Measurements from ENCODE around the gene VTI1B.

Gene VTI1B

GRCh38 chr14:67675219-67675582 is 769 bp upstream of the VTI1B start:
- DNase-seq, result no peak

DNA sequence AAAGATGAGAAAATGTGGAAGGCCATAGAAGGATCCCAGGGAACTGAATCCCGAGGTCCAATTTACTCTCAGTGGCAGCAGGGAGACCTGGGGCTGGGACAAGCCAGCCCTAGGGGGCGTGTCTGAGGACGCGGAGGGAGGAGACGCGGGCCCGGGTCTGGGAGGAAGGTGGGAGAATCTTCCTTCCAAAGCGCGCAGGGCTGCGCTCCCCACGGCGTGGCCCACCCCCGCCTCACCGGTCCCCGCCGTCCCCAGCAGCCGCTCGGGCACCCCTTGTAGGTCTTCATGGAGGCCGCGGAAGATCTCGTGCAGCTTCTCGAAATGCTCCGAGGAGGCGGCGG is 323 bp downstream of the VTI1B start:
- DNase-seq, result peak; percentile 55 to 71

DNA sequence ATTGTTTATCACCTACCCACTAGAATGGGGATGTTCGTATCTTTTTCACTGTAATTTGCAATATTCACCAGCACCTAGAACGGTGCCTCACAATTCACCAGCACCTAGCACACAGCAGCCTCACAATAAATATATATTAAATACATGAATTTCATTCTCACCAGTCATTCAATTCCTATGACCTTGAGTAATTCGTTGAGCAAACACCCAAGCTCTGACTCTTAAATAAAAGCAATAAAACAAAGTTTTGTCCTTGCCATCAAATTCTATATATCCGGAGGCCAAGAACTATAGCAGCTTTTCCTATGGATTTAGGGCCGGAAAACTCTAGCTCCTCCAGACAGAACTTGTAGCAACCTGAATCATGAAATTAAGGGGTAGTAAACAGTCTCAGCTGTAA is 981 bp downstream of the VTI1B start:
- DNase-seq, result no peak

GRCh38 chr14:67668559-67668958 is 5.9 kb downstream of the VTI1B start:
- DNase-seq, result no peak

- peak; percentile 52 to 58 for DNase-seq
Observed at GRCh38 chr14:67666750-67667449, 7.5 kb downstream of the VTI1B start.

DNA sequence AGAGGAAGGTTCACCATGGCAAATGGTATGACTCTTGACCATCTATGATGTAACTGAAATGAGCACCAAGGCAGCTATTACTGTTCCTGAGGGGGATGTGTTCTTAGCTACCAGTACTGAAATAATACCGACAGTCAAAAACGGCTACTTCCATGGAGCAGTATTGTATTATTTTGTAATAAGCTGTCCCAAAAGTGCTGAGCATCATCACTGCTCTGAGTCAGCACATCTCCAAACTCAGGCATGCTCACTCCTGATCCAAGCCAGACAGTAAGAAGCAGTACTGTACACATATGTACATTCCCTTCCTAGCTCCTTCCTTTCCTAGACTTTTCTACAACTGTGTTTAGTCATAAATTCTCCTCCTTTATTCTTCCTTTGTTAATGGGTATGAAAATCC is 8.6 kb downstream of the VTI1B start:
- DNase-seq, result peak; percentile 24 to 35

GRCh38 chr14:67663633-67664032 is 10.8 kb downstream of the VTI1B start:
- DNase-seq, result no peak

- DNase-seq, result no peak
Observed at GRCh38 chr14:67653651-67654280, 20.7 kb downstream of the VTI1B start.

- no peak for DNase-seq
Observed at GRCh38 chr14:67652189-67652588, 22.2 kb downstream of the VTI1B start.

GRCh38 chr14:67650694-67651093 is 23.7 kb downstream of the VTI1B start:
- DNase-seq, result no peak

GRCh38 chr14:67650151-67650550 is 24.3 kb downstream of the VTI1B start:
- no peak for DNase-seq

DNA sequence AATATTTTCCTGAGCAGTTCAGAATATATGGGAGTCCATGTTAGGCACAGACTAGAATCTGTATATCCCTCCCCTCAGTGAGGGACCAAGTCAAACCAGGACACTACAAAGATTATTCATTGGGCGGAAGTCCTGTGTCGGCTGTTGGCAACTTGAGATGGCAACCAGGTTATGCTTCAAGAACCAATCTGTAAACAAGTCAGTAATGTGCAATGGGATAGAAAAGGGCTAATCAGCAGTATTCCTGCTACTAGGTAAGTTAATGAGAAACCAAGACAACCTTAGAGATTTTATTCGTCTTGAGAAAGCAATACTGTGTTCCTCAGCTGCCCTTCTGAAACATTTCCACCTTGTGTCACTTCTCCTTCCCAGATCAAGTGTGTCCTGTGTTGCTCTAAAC is 28.3 kb downstream of the VTI1B start:
- peak in 1 of 2 donors; percentile 7 for DNase-seq

- DNase-seq, result no peak
Observed at GRCh38 chr14:67645414-67645813, 29.0 kb downstream of the VTI1B start.

DNA sequence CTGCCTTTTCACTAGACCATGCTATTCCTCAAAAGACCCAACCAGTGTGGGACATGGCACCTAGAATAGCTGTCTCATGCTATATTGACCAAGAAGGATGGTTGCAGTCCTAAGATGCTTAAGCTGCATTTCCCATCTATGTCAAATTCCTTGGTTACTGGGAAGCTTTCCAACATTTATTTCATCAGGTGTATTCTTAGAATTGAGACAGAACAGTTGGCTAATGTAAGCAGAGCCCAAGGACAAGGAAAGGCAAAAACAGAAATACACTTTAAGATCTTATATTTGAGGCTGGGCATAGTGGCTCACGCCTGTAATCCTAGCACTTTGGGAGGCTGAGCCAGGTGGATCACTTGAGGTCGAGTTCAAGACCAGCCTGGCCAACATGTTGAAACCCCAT is 30.0 kb downstream of the VTI1B start:
- no peak for DNase-seq

GRCh38 chr14:67643713-67644112 is 30.7 kb downstream of the VTI1B start:
- no peak for DNase-seq

DNA sequence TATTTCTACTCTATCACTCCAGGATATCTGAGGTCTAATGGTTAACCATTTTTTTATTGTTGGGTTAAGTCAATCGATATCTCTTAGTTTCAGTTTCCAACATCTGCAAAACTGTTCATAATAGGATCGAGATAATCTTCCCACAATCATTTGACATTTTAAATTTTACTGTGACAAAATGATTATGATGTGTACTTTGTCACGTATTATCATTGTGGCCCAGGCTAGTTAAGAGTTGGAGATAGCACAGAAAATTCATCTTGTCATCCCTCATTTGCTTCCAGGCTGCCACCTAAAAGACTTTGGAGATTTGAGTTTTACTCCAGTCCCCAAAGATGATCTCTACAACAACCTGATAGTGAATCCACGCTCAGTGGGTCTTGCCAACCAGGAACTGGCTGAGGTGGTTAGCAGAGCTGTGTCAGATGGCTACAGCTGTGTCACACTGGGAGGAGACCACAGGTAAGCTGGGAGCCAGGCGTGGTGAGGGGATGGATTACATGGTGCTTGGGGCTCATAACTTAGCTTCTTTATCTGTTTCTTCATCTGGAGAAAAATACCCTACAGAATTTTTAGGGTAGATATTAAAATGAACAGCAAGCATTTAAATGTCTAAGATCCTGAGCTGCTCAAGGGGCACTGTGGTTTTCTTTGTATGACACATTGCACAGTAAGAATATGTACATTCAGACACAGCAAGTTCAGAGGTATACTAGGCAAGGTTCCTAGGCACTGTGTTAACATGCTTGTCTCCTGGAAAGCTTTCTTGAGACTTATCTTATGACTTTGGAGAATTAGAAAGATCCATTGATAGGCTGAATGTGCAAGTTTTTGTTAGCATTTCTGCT is 32.3 kb downstream of the VTI1B start:
- DNase-seq, result no peak

DNA sequence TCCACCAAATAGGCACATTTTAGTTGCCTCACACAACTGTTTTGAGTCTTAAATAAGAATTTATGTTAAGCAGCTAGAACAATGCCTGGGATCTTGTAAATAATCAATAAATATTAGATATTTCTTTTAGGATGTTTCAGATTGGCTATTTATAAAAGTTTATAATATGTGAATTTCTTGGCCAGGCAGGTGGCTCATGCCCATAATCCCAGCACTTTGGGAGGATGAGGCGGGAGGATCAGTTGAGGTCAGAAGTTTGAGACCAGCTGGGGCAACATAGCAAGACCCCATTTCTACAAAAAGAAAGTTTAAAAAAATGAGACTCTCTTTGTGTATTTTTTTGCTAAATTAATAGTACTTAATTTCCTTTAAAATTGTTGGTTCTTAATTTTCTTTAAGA is 33.0 kb downstream of the VTI1B start:
- DNase-seq, result no peak

DNA sequence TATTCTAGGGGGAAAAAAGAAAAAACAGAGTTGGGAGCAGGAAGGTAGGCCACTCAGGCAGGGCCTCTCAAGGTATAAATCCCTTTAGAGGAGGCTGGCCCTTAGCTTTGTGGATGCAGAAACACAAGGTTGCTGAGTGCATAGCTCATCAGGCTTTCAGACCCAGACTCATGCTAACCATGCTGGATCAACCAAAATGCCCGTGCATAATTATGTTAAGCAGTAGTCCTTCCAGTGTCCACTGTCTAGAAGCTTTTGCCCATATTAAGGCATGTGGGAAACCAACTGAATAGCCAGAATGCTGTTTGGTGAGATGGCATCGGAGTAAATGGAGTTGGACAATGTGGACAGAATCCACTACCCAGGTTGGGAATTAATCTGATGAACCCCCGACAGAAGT is 35.8 kb downstream of the VTI1B start:
- DNase-seq, result no peak

DNA sequence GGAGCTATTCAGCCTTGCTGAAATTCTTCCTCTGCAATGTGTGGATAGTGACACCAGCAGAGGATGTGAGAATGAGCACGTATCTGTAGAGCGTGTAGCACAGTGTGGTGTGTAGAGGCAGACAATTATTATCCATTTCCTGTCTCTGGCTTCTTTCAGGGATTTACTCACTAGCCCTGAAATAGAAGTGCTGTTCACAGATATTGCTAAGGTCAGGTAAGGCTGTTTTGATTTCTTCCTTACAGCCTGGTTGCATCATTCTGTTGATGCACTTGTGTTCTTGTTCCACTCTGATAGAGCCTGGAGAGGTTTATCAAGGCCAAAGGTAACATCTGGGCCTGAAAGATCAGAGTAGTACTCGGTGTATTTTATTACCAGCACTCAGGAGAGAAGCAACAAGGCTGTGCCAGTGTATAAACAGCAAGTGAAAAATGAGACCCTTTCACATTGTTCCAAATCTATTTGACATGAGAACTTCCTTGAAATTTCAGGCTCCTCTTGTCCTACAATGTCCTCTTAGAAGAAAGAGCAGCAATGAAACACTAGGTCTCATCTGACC is 38.0 kb downstream of the VTI1B start:
- DNase-seq, result no peak

DNA sequence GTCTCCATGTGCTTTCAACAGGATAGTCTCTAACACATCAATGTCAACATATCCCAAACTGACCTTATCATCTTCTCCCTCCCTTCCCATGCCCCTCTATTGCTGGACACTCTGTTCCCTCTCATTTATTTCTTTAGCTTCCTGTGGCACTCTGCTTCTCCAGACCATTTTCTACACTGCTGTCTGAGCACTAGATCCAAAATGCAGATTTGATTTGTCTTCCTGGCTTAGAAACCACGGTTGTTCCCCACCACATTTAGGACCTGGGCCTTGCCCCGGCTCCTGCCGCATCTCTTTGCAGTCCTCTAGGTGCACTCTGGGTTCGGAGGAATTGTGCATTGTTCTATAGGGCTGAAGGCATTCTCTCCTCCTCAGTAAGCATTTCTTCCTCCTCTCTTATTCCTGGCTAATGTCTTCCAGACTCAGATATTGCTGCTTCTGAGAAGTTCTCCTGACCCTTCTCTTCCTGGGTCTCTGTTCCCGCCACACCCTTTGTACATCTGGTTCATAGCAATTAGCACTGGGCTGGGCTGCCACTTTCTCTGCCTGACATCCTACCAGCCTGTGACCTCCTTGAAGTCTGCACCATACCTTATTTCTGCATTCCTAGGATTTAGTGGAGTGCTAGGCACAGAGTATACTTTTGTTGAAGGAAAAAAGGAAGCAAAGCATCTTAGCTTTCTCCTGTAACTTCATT is 40.8 kb downstream of the VTI1B start:
- no peak for DNase-seq

DNA sequence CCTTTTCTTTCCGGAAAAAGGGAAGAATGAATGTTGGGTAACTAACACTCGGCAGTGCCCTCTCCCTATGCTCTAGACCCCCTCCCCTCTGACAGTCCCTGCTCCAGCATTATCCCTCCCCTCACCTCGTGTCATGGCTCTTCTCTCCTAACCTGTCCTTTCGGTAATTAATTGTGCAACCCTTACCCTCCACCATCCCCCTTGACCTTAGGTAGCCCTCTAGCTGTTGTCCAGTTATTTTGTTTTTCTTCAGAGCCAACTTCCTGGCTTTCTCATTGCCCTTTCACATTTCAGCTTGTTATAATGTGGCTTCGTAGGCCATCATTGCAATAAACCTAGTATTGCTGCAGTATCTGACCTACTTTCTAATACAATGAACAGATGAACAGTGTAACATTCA is 43.5 kb downstream of the VTI1B start:
- no peak for DNase-seq

DNA sequence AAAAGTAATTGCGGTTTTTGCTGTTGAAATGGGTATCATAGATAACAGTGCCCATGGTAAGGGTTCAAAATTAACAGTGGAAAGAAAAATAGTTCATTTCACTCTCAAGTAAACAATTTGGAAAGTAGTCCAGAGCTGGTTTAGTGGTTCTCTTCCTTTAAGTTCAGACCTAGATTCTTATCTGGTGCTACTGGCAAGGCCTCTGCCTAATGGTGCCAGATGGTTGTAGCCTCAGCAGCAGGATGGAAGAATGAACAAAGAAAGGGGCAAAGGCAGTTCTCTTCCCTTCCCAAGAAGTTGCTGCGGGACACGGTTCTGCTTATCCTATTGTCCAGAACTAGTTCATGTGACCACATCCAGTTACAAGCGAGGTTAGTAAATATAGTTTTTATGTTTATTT is 44.2 kb downstream of the VTI1B start:
- DNase-seq, result no peak

DNA sequence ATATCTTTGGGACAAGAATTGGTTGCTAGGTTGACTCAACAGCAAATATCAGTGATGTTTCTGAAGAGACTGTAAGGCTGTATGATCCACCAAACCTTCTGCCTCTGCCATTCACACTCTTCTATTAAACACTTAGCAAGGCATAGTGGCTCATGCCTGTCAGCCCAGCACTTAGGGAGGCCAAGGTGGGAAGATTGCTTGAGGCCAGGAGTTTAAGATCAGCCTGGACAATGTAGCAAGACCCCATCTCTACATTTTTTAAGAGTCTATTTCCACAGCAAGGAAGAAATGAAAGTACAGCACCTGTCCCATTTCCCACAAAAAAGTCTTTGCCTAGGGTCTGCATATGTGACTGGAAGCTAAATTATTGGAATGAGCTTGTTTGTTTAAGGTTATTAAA is 46.9 kb downstream of the VTI1B start:
- DNase-seq, result no peak

Measured in inflammatory macrophage (primary cell).